Liver (tissue), 9 donors: ENCODE measurements around the gene SLC35C1. TPM values are rescaled to one million over a fixed set of nuclear protein-coding genes. Genes with fewer than 3 reads are reported as not detected.
A peak's percentile ranks its signal among the peaks of the same experiment; 100 is the strongest.

Experiments used
- DNase-seq: peaks from one replicate; pipeline ENCODE4 v3.0.0-alpha.2; 2017; ENCODE audit warnings: low spot score
- H3K27ac ChIP-seq, 2 donors: one replicate each; pipeline ENCODE4 v1.7.0; 2013; ENCODE audit warnings: inconsistent platforms in 2 of 2, low read length in 2 of 2, control low read depth in 1 of 2, low read depth in 1 of 2, mild to moderate bottlenecking in 1 of 2
- H3K27me3 ChIP-seq, 4 donors: one replicate each; pipeline versions ENCODE4 v1.6.1 to v1.7.0; 2013; ENCODE audit warnings: low read length in 3 of 4, inconsistent platforms in 1 of 4, mild to moderate bottlenecking in 1 of 4, moderate library complexity in 1 of 4; ENCODE audit not compliant: control insufficient read depth in 4 of 4, insufficient read depth in 4 of 4
- H3K36me3 ChIP-seq, 4 donors: one replicate each; pipeline versions ENCODE4 v1.6.1 to v1.7.0; 2013; ENCODE audit warnings: low read length in 3 of 4, mild to moderate bottlenecking in 3 of 4, low read depth in 1 of 4, moderate library complexity in 1 of 4; ENCODE audit not compliant: control insufficient read depth in 4 of 4, insufficient read depth in 3 of 4
- H3K4me1 ChIP-seq, 4 donors: one replicate each; pipeline versions ENCODE4 v1.6.1 to v1.7.0; 2013; ENCODE audit warnings: low read length in 3 of 4, mild to moderate bottlenecking in 3 of 4, moderate library complexity in 1 of 4; ENCODE audit not compliant: control insufficient read depth in 4 of 4, insufficient read depth in 4 of 4
- H3K4me3 ChIP-seq, 3 donors: one replicate each; pipeline versions ENCODE4 v1.6.1 to v1.7.0; 2013; ENCODE audit warnings: low read length in 3 of 3, control low read depth in 1 of 3, low read depth in 1 of 3, mild to moderate bottlenecking in 1 of 3
- H3K9ac ChIP-seq, 2 donors: one replicate each; pipeline ENCODE4 v1.7.0; 2013; ENCODE audit warnings: low read length in 2 of 2, mild to moderate bottlenecking in 2 of 2, moderate library complexity in 2 of 2, control low read depth in 1 of 2, low read depth in 1 of 2
- H3K9me3 ChIP-seq, 4 donors: one replicate each; pipeline versions ENCODE4 v1.6.1 to v1.7.0; 2013; ENCODE audit warnings: low read length in 3 of 4; ENCODE audit not compliant: control insufficient read depth in 4 of 4
- CTCF ChIP-seq: fragments of 150-350 bp; IDR thresholded peaks from 2 replicates; pipeline ENCODE4 v1.5.1; 2017; ENCODE audit warnings: improper control_type of control experiment, low read depth, low read length; ENCODE audit not compliant: missing input control
- GABPA ChIP-seq, 2 donors: IDR thresholded peaks in 1 of 2; conservative IDR thresholded peaks in 1 of 2; 2 replicates each; pipeline ENCODE4 v1.6.1; 2016; ENCODE audit warnings: antibody characterized with exemption in 2 of 2, mild to moderate bottlenecking in 1 of 2, moderate library complexity in 1 of 2
- HNF4A ChIP-seq, 2 donors: conservative IDR thresholded peaks; 2 replicates each; pipeline ENCODE4 v1.6.1; 2016; ENCODE audit warnings: antibody characterized with exemption in 2 of 2, mild to moderate bottlenecking in 2 of 2
- HNF4G ChIP-seq: IDR thresholded peaks from 2 replicates; pipeline ENCODE4 v1.6.1; 2016; ENCODE audit warnings: antibody characterized with exemption
- MAX ChIP-seq: IDR thresholded peaks from 2 replicates; pipeline ENCODE4 v1.6.1; 2016; ENCODE audit warnings: antibody characterized with exemption
- NR2F2 ChIP-seq: IDR thresholded peaks from 2 replicates; pipeline ENCODE4 v1.6.1; 2016; ENCODE audit warnings: antibody characterized with exemption
- RAD21 ChIP-seq, 2 donors: IDR thresholded peaks; 2 replicates each; pipeline ENCODE4 v1.6.1; 2016; ENCODE audit warnings: antibody characterized with exemption in 2 of 2, mild to moderate bottlenecking in 2 of 2
- REST ChIP-seq: IDR thresholded peaks from 2 replicates; pipeline ENCODE4 v1.6.1; 2016; ENCODE audit warnings: antibody characterized with exemption, mild to moderate bottlenecking
- SP1 ChIP-seq: IDR thresholded peaks from 2 replicates; pipeline ENCODE4 v1.6.1; 2018; ENCODE audit warnings: antibody characterized with exemption, mild to moderate bottlenecking
- TAF1 ChIP-seq: conservative IDR thresholded peaks from 2 replicates; pipeline ENCODE4 v1.6.1; 2016; ENCODE audit warnings: antibody characterized with exemption, mild to moderate bottlenecking
- YY1 ChIP-seq: IDR thresholded peaks from 2 replicates; pipeline ENCODE4 v1.6.1; 2016; ENCODE audit warnings: antibody characterized with exemption, mild to moderate bottlenecking
- WGBS: extraction: QIAGEN DNeasy Blood & Tissue Kit; methylation state at CpG from one replicate; pipeline ENCODE4 v1.1.7; 2013; 5-methylcytosine and 5-hydroxymethylcytosine counted together
- polyA plus RNA-seq, 2 donors: library from polyadenylated mRNA; stranded (reverse) in 1 of 2; unstranded in 1 of 2; fragments of 200-250 nt in 1 of 2; fragments of >200 nt in 1 of 2; fragmentation: Nextera tagmentation in 1 of 2; extraction: Ambion mirVana in 1 of 2; gene quantifications; one replicate each; pipeline versions ENCODE4 v1.2.1 to v1.2.3, GENCODE V29; 2013 to 2015
- total RNA-seq, 2 donors: library from RNA; depleted of rRNA; stranded (reverse); fragments of >200 nt; gene quantifications; one replicate each; pipeline ENCODE4 v1.2.3, GENCODE V29; 2014
- TF ChIP-seq, protein P1 (sequence below): IDR thresholded peaks from 2 replicates; pipeline ENCODE4 v1.6.1; 2016; ENCODE audit warnings: antibody characterized with exemption
- donor health status: healthy.
- donor health status: healthy.
- donor health status: healthy.
- donor health status: healthy.
- donor health status: healthy.

Gene SLC35C1
- total and polyA plus RNA-seq, 4 donors = 2.5 to 82.0 (median 46.1) TPM

GRCh38 chr11:45855308-45855707 lies 50.4 kb downstream of the SLC35C1 start:
- Histone ChIP-seq H3K27me3 (no peaks in the 10 kb centered on the region), H3K27ac (no peak overlapping the region), H3K4me3 (no peak overlapping the region), H3K9me3 (no peaks in the 10 kb centered on the region), H3K36me3 (peaks cover 2 to 35% (median 26%) of the 10 kb centered on the region in 4 donors), H3K4me1 (peaks cover 29 to 97% (median 94%) of the 10 kb centered on the region in 4 donors), H3K9ac (no peak overlapping the region)
- DNase-seq = no peak
- 68% methylated on average over 5 of the region's 5 CpGs for WGBS
- no peak for TF ChIP-seq TAF1
- TF ChIP-seq, protein P1, sequence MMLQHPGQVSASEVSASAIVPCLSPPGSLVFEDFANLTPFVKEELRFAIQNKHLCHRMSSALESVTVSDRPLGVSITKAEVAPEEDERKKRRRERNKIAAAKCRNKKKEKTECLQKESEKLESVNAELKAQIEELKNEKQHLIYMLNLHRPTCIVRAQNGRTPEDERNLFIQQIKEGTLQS = no peak
- TF ChIP-seq SP1 = no peak
- TF ChIP-seq GABPA (IDR thresholded peaks at IDR 0.05 in 1 of 2, conservative IDR thresholded peaks at IDR 0.05 in 1 of 2) = no peak
- TF ChIP-seq CTCF = no peak
- no peak for TF ChIP-seq YY1
- TF ChIP-seq NR2F2 = no peak
- no peak for TF ChIP-seq HNF4A (conservative IDR thresholded peaks at IDR 0.05)
- no peak for TF ChIP-seq HNF4G

DNA sequence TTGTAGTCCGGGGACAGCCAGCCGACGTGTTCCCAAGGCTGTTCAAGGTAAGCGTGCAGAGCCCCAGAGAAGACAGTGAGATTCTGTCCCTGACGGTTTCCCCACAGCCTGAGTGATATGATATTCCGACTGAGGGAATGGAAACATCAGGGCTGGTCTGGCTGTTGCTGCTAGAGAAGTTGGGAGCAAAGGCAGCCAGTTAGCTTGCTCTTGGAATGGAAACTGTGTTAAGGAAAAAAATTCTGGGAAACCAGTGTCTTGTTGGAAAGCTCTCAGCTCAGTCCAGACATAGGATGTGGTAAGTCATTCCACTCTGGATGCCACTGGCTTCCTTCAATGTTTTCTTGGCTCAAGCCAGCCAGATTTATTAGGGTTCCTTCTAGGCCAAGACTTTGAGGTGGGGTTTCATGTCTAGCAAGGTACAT lies 51.1 kb downstream of the SLC35C1 start:
- Histone ChIP-seq H3K4me1 (peaks cover 26 to 96% (median 89%) of the 10 kb centered on the region in 4 donors), H3K9ac (no peak overlapping the region), H3K4me3 (no peak overlapping the region), H3K27me3 (no peaks in the 10 kb centered on the region), H3K9me3 (no peaks in the 10 kb centered on the region), H3K36me3 (peaks cover 7 to 42% (median 32%) of the 10 kb centered on the region in 4 donors), H3K27ac (no peak overlapping the region)
- 78% methylated on average over 6 of the region's 6 CpGs for WGBS
- TF ChIP-seq REST = no peak
- no peak for TF ChIP-seq TAF1
- TF ChIP-seq NR2F2 = no peak
- no peak for TF ChIP-seq MAX
- DNase-seq = no peak

- H3K9ac ChIP-seq = peak overlapping the region in 1 of 2 donors; percentile 17
- TF ChIP-seq NR2F2 (peak; percentile 56), RAD21 (IDR thresholded peaks at IDR 0.05) (peak in 1 of 2 donors; percentile 6), REST (no peak)
- 25% methylated on average over 2 of the region's 2 CpGs for WGBS
- no peak overlapping the region for H3K4me3 ChIP-seq
- peaks cover 23 to 78% (median 71%) of the 10 kb centered on the region in 4 donors for H3K4me1 ChIP-seq
- peak overlapping the region; percentile 42 to 44 for H3K27ac ChIP-seq
- peaks cover 7 to 60% (median 48%) of the 10 kb centered on the region in 4 donors for H3K36me3 ChIP-seq
- H3K27me3 ChIP-seq = no peaks in the 10 kb centered on the region
- DNase-seq = no peak
- no peaks in the 10 kb centered on the region for H3K9me3 ChIP-seq
These were observed 53.1 kb downstream of the SLC35C1 start for GRCh38 chr11:45857961-45858474.
